IPS-NIHi7 (cell line): ENCODE results near the gene MED25.
A peak's percentile ranks its signal among the peaks of the same experiment; 100 is the strongest.

ENCODE experiments used
- DNase-seq: peaks from one replicate; pipeline ENCODE4 v3.0.0; 2012; ENCODE audit warnings: mixed read lengths; ENCODE audit errors: extremely low spot score

Gene MED25

GRCh38 chr19:49843265-49843664 lies 25.2 kb downstream of the MED25 start:
- no peak for DNase-seq

- no peak for DNase-seq
Observed at GRCh38 chr19:49844138-49845095, 26.3 kb downstream of the MED25 start.

- no peak for DNase-seq
Observed at GRCh38 chr19:49845414-49845813, 27.3 kb downstream of the MED25 start.

- no peak for DNase-seq
Observed at GRCh38 chr19:49846408-49846807, 28.3 kb downstream of the MED25 start.

DNA sequence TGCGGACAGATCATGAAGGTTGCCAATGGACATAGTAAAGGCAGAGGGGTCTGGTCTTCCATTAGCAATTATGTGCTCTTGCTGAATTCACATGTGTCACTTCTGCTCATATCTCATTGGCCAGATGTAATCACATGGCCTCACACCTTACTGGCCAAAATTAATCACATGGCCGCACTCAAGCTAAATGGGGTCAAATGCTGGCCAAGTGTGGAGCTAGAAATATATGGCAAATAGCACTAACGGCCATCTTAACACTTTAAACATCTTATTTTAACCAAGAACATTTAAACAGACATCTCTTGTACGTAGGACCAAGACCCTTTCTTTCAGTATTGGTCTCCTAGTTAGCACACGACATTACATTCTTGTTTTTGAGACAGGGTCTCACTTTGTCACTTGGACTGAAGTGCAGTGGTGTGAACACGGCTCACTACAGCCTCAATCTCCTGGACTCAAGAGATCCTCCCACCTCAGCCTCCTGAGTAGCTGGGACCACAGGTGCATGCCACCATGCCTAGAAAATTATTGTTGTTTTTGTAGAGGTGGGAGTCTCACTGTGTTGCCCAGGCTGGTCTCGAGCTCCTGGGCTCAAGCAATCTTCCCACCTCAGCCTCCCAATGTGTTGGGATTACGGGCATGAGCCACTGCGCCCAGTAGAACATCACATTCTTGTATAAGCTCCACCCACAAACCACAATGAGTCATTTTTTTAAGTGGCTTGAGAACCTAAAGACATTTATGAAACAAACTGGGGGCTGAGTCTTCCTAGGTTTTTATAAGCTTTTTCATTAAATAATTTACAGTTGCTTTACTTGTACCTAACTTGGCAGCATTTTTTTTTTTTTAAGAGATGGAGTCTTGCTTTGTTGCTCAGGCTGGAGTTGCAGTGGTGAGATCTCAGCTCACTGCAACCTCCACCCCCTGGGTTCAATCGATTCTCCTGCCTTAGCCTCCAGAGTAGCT lies 29.9 kb downstream of the MED25 start:
- DNase-seq: no peak

GRCh38 chr19:49848938-49849337 lies 30.8 kb downstream of the MED25 start:
- no peak for DNase-seq

DNA sequence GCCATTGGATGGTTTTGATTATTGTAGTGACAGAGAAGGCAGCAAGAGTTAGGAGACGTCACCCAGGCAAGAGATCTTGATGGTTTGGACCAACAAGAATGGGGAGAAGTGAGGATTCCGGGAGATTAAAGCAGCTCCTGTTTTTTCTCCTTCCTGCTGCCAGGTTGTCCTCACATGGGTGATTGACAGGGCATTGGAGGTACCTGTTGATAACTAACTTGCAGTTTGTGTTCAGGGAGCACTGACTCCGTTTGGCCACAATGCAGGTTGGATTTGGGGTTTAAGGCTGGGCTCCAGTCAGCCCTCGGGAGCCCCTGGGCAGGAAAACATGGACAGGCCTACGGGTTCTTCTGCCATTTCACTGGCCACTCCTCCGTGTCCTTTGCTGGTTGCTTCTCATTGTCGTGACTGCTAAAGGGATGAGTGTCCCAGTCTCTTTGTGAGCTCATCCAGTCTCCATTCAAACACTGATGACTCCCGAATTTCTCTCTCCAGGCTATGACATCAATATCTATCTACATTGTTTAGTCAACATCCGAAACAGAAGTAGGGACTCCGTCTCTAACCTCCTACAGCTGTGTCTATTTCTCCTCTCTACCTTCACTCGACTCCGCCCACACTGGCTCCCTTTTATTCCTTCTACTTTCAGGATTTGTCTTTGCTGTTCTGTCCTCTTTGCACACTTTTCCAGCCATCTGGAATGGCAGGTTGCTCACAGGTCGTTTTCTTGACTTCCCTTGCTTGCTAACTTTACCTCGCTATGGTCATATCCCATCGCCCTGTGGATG lies 31.5 kb downstream of the MED25 start:
- no peak for DNase-seq

- no peak for DNase-seq
Observed at GRCh38 chr19:49850221-49850486, 32.1 kb downstream of the MED25 start.

DNA sequence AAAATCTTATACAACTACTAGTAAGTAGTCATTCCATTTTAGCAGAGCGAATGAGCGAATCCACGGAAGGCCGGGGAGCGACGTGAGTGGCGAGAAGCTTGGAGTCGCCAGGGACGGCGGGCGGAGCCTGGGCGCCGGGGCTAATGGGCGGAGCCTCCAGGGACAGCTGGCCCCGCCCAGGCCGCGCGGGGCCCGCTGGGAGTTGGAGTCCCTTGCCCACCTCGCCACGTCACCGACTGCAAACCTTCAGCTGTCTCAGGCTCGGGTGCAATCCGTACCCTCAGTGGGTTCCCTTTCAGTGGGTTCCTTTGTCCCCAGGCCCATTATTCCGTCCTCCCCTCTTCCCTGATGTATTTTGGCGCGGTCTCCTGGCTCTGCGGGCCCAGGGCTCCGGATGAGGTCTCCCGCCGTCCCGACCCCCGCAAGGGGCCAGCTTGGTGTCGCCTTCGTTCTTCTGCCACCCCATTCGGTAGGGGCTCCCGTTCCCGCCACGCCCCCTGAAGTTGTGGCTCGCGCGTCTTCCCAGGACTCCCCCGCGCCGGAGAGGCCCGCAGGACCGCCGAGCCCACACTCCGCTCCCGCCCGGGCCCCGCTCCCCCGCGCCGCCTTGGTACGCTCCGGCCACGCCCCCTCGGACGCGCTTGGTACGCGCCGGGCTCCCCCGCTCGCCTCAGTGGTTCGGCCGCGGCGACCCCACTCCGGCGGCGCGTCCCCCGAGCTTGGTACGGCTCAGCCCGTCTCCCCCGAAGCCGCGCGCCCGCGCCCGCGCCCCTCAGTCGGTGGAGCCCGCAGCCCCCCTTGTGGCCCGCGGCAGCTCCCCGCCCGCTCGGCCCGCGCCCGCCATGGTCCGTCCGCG lies 32.6 kb downstream of the MED25 start, which contains the start of gene PTOV1:
Gene PTOV1, plus strand, starts transcription at position 673 of the 856 bp plus-strand sequence.
- peak; percentile 99 for DNase-seq

DNA sequence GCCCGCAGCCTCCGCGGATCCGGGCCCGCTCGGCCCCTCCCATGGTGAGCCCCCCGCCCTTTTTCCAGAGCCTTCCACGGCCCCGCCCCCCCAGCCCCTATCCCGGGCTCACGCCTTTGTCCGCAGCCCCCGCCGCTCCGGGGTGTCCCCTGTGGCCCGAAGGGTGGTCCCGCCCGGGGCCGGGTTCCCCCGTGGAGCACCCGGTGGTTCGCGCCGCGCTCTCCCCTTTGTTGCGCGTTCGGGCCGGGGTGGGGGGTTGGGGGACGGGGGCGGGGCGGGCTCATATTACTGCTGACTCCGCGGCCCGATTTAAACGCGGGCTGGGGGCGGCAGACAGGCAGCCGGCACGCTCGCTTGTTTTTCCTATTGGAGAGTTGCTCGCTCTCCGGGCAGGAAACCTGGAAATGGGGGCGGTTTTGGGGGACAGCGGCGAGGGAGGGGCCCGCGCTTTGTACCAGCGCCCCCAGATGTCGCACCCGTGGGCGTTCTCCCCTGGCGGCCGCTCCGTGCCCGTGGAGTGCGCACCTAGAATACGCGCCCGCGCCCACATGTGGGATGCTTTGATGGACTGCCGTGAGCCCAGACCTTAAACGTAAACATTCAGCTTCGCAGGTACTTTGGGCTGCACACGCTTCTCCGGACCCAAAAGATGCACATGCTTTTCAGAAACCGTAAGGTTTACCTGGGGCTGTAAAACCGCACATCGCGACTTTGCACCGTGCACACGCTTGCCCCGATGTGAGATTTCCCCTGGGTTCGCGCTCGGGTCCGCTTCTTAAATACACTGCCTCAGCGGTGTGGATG lies 33.6 kb downstream of the MED25 start:
- peak; percentile 77 for DNase-seq

DNA sequence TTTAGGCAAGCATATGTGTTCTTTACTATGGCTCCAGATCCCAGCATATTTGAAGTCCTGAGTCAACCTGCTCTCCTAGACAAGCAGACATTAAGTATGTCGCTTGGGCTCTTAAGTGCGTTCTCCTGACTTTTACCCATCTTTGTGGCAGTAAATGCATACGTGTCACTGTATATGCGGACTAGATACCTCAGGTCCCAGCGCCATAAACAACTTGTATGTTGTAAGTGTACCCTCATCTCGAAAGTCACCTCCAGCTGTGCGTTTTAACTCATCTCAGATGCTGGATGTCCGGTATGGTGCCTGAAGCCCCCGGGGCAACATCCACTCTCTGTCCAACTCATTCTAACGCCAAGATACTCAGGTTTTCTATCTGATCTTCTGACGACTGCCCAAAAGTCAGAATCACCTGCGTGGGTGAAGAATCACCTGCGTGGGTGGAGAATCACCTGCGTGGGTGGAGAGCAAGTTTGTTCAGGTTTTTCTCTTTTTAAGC lies 34.6 kb downstream of the MED25 start:
- no peak for DNase-seq

GRCh38 chr19:49853852-49854377 lies 35.8 kb downstream of the MED25 start:
- DNase-seq: no peak

DNA sequence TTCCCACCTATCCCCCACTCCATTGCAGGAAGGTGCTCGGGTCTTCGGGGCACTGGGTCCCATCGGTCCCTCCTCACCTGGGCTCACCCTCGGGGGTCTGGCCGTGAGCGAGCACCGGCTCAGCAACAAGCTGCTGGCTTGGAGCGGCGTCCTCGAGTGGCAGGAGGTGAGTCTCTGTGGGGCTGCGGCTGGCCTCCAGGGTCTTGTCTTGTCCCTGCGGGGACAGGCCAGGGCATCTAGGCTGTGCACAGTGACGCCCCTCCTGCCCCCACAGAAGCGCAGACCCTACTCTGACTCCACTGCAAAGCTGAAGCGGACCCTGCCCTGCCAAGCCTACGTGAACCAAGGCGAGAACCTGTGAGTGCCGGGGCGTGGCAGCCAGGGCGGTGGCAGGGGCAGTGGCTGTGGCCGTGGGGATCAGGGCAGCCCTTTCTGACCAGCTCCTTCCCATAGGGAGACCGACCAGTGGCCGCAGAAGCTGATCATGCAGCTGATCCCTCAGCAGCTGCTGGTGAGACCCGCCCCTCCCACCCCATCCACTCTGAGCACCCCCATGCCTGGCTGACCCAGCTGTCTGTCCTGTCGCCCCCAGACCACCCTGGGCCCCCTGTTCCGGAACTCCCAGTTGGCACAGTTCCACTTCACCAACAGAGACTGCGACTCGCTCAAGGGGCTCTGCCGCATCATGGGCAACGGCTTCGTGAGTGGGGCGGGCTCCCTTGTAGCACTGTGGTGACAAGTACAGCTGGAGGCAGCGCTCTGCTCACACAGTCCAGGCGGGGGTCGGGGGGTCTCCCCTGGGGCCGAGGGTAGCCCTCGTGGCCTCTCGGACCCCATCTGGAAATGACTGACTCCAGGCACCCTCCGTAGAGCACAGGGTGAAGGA lies 36.5 kb downstream of the MED25 start:
- DNase-seq: no peak

DNA sequence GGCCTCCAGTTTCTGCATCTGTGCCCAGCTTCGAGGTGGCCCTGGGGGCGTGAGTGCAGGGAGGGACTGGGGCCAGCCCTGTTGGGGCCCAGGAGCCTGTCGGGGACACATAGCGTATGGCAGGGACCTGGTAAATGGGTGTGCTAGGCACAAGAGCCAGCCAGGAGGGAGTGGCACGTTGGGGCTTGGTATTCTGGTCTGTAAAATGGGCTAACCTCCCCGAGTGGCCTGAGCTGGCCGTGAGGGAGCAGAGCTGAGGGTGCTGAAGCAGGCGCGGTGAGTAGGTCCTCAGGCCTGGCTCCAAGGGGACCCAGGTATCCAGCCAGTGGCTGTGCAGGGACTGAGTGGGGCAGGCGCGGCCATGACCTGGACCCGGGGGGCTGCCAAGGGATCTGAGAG lies 37.2 kb downstream of the MED25 start:
- no peak for DNase-seq

GRCh38 chr19:49855676-49856573 lies 37.8 kb downstream of the MED25 start:
- no peak for DNase-seq

DNA sequence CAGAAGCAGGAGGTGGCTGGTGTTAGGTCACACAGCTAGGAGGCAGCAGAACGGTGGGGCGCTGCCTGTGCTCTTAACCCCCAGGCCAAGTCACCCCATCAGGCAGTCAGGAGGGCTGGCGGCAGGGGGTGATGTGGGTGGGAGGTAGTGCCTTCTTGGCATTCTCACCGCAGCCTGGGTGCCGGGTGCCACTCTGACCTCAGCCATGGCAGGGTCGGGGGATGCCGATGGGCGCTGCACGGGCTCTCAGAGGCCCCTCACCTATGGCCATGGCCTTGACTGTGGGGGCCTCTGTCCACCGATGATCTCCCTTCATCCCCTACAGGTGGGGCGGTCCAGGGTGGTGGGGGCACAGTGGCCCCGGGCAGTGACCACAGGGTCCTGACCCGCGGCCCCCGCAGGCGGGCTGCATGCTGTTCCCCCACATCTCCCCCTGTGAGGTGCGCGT lies 38.5 kb downstream of the MED25 start:
- no peak for DNase-seq

DNA sequence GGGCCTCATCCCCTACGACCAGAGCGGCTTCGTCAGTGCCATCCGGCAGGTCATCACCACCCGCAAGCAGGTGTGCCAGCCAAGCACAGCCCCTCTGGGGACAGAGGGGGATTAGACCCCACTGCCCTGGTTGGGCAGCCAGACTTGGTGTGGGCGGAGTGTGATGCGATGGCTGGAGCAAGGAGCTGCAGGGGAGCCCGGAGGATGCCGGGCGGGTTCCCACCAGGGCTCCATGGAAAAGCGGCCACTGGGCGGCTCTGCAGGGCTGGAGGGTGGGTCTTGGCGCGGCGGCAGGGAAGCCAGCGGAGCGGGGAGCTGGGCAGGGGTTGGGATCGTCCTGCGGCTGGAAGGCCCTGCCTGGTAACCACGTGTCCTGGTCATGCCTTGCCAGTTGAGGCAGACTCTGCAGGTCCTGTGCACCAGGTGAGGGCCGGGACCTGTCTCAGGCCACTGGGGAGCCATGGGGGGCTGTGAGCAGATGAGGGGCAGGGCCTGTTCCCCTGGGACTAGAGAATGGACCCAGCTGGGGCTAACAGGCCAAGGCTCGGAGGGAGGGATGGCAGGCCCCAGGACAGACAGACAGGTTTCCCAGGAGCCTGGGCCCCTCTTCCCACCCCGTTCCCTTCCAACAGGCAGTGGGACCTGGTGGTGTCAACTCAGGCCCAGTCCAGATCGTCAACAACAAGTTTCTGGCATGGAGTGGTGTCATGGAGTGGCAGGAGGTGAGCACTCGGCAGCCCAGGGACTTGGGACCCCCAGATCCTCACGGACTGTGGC lies 39.2 kb downstream of the MED25 start:
- no peak for DNase-seq
